ENCODE data around the gene IL1R2. TPM values are rescaled to one million over a fixed set of nuclear protein-coding genes. Genes with fewer than 3 reads are reported as not detected.
A peak's percentile ranks its signal among the peaks of the same experiment; 100 is the strongest.

IL1R2 gene
- total and polyA plus RNA-seq, 2 of the 13 experiments (the other 11 are each of a cell fraction or from before 2014, with no cell fraction given) = 3.6 to 7.3 TPM

- TF ChIP-seq ZBTB38 (CRISPR knock-in tag; IDR thresholded peaks at IDR 0.05) (peak; percentile 96), TFAP4 (IDR thresholded peaks at IDR 0.05; ENCODE audit: borderline replicate concordance, low read depth) (peak; percentile 84; the same call in 1 of the 2 replicates), ZNF431 (CRISPR knock-in tag; IDR thresholded peaks at IDR 0.05; ENCODE audit: borderline replicate concordance, low read depth) (peak; percentile 89; the same call in 1 of the 2 replicates), POGK (CRISPR knock-in tag; conservative IDR thresholded peaks at IDR 0.05) (peak; percentile 51; the same call in 1 of the 2 replicates), ZBTB25 (CRISPR knock-in tag; IDR thresholded peaks at IDR 0.05) (peak; percentile 18; the same call in 1 of the 2 replicates), AKAP8 (CRISPR knock-in tag; IDR thresholded peaks at IDR 0.05) (no peak), ZNF317 (CRISPR knock-in tag; IDR thresholded peaks at IDR 0.05) (peak; percentile 71; the same call in 1 of the 2 replicates), ZNF557 (CRISPR knock-in tag; IDR thresholded peaks at IDR 0.05) (no peak), RFX3 (CRISPR knock-in tag; IDR thresholded peaks at IDR 0.05) (no peak), ZNF614 (CRISPR knock-in tag; IDR thresholded peaks at IDR 0.05; ENCODE audit: borderline replicate concordance) (peak; percentile 83; the same call in 1 of the 2 replicates), SOX5 (CRISPR knock-in tag; IDR thresholded peaks at IDR 0.05; ENCODE audit: borderline replicate concordance) (peak; percentile 66; the same call in 1 of the 2 replicates), SP4 (CRISPR knock-in tag; IDR thresholded peaks at IDR 0.05) (0 out of 2 replicates have a peak, but pooled peaks have one; percentile 45), AHR (CRISPR knock-in tag; IDR thresholded peaks at IDR 0.05) (no peak; the same call in 1 of the 2 replicates)
- TF ChIP-seq, protein P1, sequence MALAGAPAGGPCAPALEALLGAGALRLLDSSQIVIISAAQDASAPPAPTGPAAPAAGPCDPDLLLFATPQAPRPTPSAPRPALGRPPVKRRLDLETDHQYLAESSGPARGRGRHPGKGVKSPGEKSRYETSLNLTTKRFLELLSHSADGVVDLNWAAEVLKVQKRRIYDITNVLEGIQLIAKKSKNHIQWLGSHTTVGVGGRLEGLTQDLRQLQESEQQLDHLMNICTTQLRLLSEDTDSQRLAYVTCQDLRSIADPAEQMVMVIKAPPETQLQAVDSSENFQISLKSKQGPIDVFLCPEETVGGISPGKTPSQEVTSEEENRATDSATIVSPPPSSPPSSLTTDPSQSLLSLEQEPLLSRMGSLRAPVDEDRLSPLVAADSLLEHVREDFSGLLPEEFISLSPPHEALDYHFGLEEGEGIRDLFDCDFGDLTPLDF (CRISPR knock-in tag; IDR thresholded peaks at IDR 0.05) = no peak
Measured at GRCh38 chr2:102065675-102066252, 74.0 kb downstream of the IL1R2 start (continued).
